Adipose tissue (tissue), 3 donors: ENCODE measurements around the gene RBM47. TPM values are rescaled to one million over a fixed set of nuclear protein-coding genes. Genes with fewer than 3 reads are reported as not detected.
"Not testable (repeated sequence)": the region's sequence is repeated elsewhere in the genome, so short reads cannot be mapped to it uniquely, and the experiment has no call there.

Experiments used
- H3K27ac ChIP-seq: one replicate; pipeline ENCODE4 v1.5.1; 2013; ENCODE audit warnings: low read depth, low read length
- WGBS, 3 donors: extraction: QIAGEN DNeasy Blood & Tissue Kit; methylation state at CpG; one replicate each; pipeline ENCODE4 v1.1.7; 2013; 5-methylcytosine and 5-hydroxymethylcytosine counted together
- polyA plus RNA-seq, 3 donors: library from polyadenylated mRNA; stranded (reverse); fragments of 200-250 nt; gene quantifications; one replicate each; pipeline ENCODE4 v1.2.3, GENCODE V29; 2013
- donor health status: healthy with polysubstance abuse.
- donor health status: Bipolar disorder and iron deficiency.
- donor health status: healthy.

The RBM47 gene
- polyA plus RNA-seq, 3 donors: 8.9 to 15.5 (median 11.5) TPM

DNA sequence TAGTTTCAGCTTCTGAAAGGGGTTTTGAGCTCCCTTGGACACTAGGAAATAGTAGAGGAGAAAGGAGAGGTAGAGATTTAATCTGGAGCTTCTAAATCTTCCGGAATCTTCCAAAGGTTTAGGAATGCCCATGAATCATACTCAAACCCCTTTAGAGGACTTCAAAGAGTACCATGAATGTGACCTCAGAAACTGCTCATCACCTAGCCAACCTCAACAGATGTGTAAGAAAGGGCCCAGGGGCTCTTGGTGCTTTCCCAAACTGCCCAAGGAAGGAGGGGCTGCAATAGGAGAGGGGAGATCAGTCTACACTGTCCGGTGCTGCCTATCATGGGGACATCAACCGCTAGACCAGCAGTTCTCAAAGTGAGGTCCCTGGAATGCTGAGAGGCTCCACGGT lies 109.1 kb downstream of the RBM47 start:
- no peak overlapping the region for H3K27ac ChIP-seq
- WGBS, 3 donors: 92 to 97% (median 93%) methylated on average over 4 of the region's 4 CpGs

DNA sequence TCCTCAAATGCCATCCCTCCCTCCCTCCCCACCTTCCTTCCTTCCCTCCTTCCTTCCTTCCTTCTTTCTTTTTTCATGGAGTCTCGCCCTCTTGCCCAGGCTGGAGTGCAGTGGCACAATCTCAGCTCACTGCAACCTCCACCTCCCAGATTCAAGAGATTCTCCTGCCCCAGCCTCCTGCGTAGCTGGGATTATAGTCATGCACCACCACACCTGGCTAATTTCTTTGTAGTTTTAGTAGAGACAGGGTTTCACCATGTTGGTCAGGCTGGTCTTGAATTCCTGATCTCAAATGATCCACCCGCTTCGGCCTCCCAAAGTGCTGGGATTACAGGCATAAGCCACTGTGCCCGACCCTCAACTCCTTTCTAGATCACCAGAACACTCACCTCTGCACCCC lies 112.6 kb downstream of the RBM47 start:
- 90 to 99% (median 92%) methylated on average over 5 of the region's 5 CpGs for WGBS, 3 donors
- H3K27ac ChIP-seq: not testable (repeated sequence)

DNA sequence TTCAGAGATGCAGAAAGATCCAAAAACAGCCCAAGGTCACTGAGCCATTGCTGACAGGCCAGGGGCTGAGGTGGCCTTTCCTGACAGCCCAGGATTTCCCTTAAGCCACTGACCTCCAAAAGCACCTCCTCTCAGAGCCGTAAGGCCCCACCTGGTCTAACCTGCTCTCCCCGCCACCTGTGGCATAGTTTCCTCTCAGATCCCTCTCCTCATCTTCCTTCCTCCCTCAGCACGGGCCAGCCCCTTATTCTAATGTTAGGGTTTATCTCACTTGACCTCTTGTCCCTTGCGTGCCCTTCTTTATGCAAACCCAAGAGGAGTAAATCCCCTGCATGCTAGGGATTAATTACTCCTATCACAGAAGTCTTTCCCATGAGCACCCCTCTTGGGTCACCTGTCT lies 113.0 kb downstream of the RBM47 start:
- H3K27ac ChIP-seq: no peak overlapping the region
- 69 to 79% (median 79%) methylated on average over 4 of the region's 4 CpGs for WGBS, 3 donors

DNA sequence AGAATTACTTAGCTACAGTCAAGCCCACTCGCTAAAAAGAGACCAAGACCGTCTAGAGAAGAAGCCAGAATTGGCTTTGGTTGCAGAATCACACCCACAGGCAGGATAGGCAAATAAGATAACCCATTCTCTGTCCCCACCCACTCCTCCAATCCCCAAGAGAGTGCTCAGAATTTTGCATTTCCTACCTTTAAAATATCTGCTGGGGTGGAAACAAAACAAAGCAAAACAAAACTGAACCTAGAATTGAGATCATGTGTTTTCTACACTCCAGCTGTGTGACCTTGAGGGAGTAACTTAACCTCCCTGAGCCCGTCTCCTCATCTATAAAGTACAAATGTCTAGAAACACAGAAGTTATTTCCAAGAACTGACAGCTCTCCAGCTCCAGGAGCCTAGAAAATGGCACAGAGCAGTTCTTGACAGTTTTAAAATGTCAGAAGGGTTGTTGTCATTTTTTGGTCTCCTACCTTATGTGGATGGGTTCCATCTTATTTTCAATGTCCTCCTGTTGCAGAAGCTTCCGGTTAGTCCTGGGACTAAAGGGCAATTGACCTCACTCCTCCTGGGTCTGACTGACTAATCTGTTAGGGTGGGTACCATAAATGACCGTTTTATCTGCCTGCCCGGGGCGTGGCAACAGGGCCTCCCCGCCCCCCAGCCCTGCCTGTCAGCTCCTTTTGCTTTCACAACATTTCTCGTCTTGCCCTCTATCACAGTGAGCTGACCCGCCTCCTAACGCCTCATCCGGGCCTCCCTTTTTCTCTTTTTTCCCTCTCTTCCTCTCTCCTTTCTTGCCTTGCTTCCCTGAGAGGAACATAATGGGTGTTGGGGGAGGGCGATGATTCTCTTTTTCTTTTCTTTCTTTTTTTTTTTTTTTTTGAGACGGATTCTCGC lies 114.0 kb downstream of the RBM47 start:
- no peak overlapping the region for H3K27ac ChIP-seq
- 47 to 57% (median 48%) methylated on average over 14 to 15 of the region's 15 CpGs for WGBS, 3 donors

DNA sequence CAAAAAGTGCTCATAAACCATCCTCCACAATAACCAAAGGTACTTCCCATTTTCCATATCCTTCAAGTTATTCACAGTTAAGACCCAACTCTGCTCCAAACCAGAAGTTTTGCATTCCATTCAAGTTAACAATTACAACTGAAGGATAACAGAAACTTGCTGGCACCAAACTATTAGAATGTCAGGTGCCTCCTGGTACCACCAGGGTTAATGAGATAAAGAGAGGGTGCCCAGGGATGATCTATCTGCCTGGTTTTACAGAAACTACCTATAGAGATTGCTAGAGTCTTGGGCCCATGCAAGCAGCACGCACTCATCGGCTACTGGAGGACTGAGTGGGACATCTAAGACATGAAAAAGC lies 114.6 kb downstream of the RBM47 start:
- WGBS, 3 donors: 39 to 86% (median 84%) methylated on average over 2 of the region's 2 CpGs
- no peak overlapping the region for H3K27ac ChIP-seq

DNA sequence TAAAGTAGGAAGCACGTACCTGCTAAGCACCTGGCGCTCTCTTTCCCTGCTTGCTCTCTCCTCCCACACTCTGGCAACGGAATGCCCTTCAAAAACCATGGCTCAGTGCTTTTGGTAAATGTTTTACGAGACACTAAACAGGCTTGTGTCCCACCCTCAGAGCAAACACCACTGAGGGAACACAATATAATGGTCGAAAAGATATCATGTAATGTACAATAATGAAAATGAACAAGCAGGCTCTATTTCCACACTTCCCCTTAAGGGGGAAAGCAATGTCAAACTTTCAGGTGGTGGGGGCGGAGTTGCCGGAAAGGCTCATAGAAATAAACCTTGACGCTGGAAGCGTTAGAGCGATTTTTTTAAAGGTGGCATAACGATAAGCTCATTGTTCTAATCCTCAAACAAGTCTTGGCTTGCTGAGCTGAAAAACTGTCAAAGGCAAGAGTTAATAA lies 115.1 kb downstream of the RBM47 start:
- no peak overlapping the region for H3K27ac ChIP-seq
- 24 to 73% (median 72%) methylated on average over 11 of the region's 11 CpGs for WGBS, 3 donors

DNA sequence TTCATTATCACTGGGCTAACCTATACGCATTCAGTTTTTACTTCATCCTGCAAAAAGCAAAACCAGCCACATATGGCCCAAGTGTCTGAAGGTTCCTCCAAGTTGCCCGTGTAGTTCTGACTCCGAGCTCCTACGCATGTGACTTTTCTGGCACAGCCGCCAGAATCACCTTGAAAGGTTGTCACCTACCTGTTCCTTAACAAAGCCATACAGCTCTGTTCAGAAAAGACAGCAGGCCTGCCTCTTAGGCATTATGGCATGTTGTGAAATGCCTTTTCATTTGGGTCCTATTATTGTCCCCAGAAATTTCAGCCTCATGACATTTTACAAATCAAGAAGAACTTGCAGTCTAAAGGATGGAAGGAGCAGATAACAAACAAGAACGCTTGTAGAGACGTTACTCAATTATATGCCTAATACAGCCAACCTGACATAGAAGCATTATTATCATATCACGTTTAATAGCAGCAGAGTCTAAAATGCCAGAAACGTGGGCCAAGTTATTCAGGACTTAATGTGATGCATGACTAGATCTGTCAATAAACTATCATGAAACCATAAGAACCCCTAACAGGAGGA lies 118.5 kb downstream of the RBM47 start:
- 29 to 92% (median 84%) methylated on average over 9 of the region's 9 CpGs for WGBS, 3 donors

DNA sequence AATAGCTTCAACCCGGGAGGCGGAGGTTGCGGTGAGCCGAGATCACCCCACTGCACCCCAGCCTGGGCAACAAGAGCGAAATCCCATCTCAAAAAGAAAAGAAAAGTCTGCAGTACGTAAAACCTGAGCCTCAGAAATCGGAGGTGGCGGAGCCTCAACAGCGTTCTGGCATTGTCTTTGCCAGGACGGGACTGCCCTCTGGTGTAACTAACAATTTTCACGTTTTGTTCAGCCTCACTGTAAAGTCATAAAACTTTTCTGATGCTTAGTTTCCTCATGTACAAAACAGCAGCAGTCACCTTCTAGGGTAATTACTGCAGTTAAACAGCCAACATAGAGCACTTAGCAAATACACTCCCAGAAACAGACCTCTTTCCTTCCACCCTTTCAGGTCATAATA lies 121.7 kb downstream of the RBM47 start:
- WGBS, 3 donors: 55 to 89% (median 86%) methylated on average over 11 of the region's 11 CpGs
- no peak overlapping the region for H3K27ac ChIP-seq

More for the DNA sequence above, 118.5 kb downstream of the RBM47 start:
- H3K27ac ChIP-seq: no peak overlapping the region

DNA sequence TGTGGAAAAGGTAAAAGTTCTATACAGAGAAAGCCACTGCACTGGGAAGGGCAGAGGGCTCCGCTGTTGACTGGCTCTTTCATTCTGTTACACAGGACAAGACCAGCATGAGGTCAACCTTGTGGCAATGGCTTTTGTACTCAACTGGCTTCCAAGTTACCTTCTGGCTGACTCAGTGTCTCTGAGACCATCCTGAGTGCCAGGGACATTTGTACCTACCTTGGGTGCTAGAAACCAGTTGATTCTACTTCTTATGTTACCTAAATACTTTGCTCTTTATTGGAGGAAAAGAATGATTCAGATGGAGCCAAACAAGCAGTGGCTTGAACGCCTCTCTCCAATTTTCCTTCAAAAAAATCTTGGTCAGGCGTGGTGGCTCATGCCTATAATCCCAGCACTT lies 123.2 kb downstream of the RBM47 start:
- no peak overlapping the region for H3K27ac ChIP-seq
- WGBS, 3 donors: 82 to 95% (median 94%) methylated on average over 3 of the region's 3 CpGs

DNA sequence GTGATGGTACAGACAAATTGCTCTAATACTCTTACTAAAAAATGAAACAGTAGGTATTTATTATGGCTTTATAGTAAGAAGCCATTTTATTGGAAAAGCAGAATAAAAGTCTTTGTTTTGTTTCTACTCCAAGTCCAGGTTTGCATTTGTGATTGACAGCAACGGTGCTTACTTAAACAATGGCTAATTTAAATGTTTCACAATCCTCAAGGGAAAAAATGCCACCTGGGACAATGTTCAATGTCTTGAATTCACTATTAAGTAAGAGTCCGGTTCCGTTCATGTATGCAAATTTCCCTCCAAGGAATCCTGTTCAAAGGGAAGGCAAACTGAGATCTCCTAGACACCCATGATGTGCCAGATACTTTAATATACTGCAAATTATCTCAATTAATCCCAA lies 123.6 kb downstream of the RBM47 start:
- WGBS, 3 donors: 13 to 52% (median 32%) methylated on average over 3 of the region's 3 CpGs
- no peak overlapping the region for H3K27ac ChIP-seq

DNA sequence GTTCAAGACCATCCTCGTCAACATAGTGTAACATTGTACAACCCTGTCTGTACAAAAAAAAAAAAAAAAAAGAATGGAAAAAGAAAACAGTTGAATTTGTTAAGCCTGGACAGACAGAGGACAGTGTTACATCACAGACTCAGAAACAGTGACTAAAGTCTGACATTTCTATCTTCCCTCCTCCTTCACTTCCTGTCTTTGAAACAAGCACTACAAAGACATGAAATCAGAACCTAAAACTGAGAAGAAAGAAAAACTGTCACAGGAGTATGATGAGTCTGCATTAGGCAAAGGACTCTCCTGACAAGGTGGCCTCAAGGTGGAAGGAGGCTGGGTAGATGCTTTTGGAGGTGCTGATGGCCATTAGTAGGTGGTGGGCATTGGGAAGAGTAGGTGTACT lies 126.7 kb downstream of the RBM47 start:
- WGBS, 3 donors: 84 to 90% (median 85%) methylated on average over 1 of the region's 1 CpG
- no peak overlapping the region for H3K27ac ChIP-seq

DNA sequence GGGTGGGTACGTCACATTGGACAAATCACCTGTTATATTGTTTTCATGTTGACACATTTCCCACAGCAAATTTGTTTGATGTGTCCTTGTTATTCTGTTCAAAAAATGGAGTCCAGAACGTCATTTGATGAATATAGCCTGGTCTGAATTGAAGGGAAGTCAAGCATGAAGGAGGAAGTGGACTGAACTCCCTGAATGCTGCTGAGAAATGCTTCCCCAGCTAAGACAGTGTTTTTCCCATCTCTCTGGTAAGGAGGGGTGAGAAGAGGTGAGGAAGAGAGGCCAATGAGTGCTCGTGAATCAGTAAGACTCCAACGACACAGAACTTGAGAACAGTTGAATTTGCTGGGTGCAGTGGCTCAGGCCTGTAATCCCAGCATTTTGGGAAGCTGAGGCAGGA lies 127.4 kb downstream of the RBM47 start:
- WGBS, 3 donors: 66 to 77% (median 70%) methylated on average over 4 of the region's 4 CpGs
- H3K27ac ChIP-seq: no peak overlapping the region

DNA sequence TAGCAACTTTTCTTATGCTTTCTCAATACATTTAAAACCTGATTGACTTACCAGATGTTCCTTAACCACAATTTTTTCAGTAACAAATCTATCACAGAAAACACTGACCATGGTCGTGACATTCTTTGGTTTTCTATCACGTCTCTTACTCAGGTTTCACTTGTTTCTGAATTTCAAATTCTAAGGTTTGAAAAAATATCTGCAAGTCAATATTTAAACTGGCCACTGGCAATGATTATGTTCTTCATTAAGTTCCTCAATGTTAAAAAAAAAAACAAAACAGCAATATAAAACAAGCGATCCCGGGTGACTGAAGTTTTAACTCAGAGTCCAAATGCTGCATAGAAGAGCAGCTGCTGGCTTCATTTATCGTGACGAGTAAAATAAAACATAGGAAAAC lies 128.9 kb downstream of the RBM47 start:
- WGBS, 3 donors: 22 to 87% (median 79%) methylated on average over 6 of the region's 6 CpGs
- H3K27ac ChIP-seq: no peak overlapping the region

DNA sequence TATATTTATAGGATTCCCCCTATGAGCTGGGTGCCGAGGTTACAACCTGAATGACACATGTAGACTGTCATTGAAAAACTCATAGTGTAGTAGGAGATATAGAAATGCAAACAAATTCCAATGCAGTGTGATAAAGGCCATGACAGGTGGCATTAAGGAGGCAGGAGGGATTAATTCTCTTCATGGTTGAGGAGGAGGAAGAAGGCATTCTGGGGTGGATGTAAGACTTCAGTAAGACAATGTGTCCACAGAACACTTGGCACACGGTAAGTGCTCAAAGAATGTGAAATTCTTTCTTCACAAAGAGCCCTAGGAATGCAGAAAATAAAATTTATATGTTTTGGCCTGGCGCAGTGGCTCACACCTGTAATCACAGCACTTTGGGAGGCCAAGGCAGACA lies 136.5 kb downstream of the RBM47 start:
- H3K27ac ChIP-seq: no peak overlapping the region
- 57 to 82% (median 68%) methylated on average over 3 of the region's 3 CpGs for WGBS, 3 donors

DNA sequence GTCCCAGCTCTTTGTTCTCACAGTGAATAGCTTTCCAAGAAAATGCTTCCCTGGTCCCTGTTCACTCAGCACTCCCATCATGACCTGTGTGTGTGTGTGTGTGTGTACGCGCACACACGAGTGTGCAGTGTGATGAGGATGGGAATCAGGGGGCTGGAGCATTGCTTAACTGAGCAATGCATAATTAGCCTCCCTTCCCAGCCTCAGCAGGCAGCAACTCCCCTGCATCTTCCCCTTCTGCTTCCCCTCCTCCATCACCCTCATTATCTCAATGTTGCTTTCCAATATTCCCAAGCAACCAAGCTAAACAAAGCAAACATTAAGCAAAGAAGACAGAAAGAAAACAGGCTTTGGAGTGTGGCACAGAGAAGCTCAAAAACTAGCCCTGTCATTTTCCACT lies 137.0 kb downstream of the RBM47 start:
- no peak overlapping the region for H3K27ac ChIP-seq
- WGBS, 3 donors: 61 to 76% (median 74%) methylated on average over 3 of the region's 3 CpGs

DNA sequence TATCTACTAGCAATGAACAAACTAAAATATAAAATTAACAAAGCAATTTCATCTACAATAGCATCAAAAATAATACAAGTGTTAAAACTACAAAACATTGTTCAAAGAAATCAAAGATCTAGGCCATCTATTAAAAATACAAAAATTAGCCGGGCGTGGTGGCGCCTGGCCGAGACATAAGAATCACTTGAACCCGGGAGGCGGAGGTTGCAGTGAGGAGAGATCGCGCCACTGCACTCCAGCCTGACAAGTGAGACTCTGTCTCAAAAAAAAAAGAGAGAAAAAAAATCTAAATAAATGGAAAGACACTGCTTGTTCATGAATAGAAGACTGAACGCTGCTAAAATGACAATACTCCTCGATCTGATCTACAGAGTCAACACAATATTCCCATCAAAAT lies 139.2 kb downstream of the RBM47 start:
- WGBS, 3 donors: 93 to 96% (median 95%) methylated on average over 10 of the region's 10 CpGs
- no peak overlapping the region for H3K27ac ChIP-seq

DNA sequence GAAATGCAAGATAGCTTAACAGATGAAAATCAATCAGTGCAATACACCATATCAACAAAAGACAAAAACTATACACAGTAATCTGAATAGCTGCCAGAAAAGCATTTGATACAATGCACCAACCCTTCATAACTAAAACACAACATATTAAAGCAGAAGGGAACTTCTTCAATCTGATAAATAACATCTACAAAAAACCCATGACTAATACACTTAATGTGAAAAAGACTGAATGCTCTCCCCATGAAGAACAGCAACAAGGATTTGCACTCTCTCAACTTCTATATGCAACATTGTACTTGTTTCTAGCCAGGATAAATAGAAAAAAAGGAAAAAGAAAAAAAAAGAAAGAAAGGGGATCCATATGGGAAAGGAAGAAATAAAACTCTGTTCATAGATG lies 139.7 kb downstream of the RBM47 start:
- H3K27ac ChIP-seq: no peak overlapping the region

DNA sequence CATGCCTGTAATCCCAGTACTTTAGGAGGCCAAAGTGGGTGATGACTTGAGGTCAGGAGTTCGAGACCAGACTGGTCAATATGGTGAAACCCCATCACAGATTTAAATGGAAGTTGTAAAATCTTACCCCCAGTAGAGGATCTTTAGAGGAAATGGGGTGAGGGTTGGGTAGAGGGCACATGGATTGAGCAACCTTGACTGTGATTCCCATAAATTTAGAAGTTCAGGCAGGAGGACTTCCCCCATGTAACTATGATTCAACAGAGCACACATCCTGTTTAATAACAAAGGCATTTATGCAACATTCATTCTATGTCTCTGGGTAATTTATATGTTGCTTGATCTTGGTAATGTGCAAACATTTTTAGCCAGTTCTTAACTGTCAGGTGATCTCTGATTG lies 143.1 kb downstream of the RBM47 start:
- WGBS, 3 donors: 66 to 96% (median 70%) methylated on average over 1 of the region's 1 CpG
- no peak overlapping the region for H3K27ac ChIP-seq

DNA sequence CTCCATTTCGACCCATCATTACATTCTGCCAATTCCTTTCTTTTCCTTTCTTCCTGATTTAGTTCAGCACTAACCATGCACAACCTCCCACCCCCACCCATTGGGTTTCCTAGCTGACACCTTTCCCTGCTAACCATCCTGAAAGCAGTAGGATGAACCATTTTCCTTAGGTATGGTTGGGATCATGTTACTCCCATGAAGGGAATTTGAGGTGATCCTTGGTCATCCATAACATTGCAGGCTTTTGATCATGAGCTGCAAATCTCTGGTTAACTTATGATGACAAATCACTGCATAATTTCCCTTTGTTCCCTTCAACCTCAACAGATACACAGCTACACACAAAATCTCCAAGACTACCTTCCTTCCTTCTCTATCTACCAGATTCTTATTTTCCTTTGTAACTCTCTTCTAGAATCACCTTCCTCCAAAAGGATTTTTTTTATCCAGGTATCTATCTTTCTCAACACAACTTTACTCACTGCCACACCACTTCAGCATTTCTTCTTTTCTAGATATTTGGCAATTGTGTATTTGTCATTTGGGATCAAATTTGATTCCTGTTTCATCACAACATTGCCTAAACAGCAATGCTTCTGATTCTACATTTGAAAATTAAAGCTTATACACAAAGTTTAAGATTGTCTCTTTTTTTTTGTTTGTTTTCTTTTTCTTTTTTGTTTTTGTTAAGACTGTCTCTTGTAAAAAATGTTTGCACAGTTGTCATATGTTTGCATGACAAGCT lies 145.1 kb downstream of the RBM47 start:
- WGBS, 3 donors: 77 to 97% (median 86%) methylated on average over 1 of the region's 1 CpG
- no peak overlapping the region for H3K27ac ChIP-seq
